ENCODE measurements around the gene THRB.

THRB gene

DNA sequence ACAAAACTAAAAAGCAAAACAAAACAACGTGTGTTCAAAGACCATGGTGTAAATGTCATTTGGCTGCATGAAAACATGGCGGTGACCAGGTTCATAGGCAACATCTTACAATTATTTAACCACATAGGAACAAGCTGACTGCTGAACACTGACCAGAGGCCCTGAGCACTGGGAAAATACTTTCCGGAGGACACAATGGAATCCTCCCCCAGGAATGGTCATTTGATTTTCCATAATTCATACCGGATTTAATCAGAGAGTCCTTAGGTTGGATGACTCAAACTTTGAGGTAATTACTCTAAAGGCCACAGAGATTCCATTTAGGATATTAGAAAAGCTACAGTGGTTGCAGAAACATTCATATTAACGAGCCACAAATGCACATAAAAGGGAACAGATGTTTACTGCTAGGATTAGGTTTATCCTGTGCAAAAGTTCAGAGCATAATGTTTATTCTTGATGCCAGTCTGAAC lies 294.8 kb downstream of the THRB start:
- DNase-seq, result no peak

DNA sequence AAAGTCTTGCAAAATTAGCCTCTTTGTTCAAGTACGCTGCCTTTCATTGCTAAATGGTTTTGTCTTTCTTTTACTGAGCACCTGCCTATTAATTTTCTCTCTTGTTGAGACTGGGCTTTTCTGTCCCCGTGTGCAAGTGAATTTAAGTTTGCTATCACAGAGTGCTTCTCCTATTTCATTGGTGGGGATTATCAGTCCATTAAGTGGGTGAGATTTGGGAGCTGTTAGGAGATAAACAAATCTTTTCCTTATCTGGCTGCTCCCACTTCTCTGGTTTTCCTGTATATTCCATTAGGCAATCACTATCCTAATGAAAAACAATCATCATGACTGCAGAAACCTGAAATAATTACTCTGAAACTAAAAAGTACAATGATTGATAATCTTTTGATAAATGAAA lies 295.4 kb downstream of the THRB start:
- DNase-seq, result no peak

DNA sequence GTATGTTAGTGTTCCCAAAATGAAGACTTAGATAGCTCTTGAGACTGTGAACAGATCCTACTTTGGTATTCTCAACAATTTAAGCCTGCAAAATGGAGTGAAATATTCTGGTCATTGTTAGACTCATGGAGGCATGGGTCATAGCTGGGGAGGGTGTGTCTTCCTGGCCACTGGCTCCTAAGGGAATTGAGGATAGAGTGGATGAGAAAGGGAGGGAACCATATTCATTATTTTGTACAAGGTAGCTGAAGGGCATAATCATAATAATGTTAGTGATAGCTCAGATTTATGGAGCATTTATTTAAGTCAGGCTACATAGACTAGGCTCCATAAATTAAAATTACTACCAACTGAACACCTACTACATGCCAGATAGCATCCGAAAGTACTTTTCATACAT lies 295.9 kb downstream of the THRB start:
- DNase-seq, result no peak

DNA sequence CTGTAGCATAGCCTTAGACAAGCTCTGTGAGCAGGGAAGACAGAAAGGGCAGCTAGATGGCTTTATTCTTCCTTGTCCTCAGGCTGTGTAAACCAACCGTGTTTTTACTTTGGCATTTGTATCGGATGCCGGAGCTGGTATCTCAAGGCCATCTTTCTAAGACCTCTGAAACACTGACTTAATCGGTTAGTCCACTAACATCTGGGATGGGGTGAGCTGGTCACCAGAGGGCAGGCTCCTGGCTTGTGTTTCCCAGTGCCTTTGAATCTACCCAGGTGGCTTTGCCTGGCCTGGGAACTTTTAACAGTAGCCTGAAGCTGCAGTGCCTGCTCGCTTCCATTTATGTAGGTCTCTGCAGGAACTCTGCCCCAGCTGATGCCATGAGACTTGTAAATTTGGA lies 296.8 kb downstream of the THRB start:
- DNase-seq, result no peak

DNA sequence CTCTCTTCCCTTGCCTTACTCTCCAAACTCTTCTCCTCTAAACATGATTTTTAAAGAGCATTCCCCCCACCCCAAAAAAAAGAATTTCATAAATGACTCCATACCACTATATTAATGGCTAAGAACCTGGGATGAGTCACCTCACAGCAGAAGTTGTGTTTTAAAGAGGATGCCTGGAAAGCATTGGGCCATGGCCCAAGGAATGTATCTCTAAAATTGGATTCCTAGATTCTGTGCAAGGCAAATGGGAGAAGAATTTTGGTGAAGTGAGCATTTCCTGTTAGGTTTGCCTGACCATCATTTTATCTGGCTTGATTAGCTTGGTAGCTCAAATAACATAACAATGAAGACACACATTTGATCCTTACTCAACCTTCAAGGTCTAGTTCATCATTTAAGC lies 298.1 kb downstream of the THRB start:
- DNase-seq, result no peak

DNA sequence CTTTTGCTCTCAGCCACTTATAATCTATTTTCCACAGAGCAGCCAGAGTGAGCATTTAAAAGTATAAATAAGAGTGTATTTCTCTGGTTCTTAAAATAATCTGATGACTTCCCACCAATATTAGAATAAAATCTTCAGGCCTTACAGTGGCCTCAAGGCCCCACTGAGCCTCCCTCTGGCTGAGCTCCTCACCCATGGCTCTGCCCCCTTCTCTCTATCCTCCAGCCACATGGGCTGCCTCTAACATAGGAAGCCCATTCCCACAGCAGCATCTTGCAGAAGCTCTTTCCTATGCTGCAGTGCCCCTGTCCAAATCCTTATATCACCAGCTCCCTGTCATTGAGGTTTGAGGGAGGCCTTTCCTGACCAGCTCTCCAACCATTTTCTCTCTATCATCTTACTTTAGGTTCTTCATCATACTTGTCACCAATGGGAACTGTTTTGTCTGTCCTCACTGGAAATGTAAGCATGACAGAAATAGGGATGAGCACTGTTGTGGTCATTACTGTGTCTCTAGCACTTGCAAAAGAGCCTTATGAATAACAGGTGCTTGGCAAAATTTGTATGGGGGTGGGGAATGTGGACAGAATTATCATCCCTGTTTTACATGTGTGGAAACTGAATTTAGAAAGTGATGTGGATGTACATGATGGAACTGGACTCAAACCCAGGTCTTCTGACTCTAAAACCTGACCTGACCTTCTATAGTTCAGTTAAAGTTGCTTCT lies 299.0 kb downstream of the THRB start:
- no peak for DNase-seq

DNA sequence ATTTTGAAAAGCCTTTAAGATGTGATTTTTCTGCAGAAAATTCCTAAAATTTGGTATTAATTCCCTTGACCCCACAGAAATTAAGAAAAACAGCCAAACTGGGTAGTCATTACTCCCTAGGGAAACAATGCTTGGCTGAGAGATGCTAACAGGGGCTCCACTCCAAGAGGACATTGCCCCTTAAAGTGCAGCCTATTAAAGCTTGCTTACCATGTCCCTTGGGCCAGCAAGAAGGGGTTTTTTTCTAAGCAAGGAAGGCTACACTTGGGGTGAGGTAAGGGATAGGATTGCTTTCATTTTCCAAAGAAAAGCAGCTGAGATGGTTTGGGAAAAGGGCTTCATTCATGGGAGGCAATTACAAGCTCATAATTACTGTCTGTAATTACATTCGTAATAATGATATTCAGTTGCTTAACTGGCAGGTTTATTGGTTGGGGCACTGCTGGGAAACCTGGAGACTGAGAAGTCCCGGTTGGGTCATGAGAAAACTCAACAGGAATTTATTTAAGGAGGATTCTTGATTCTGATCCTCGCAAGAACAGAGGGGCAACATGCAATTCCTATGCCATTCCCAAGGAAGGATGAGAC lies 302.1 kb downstream of the THRB start:
- DNase-seq, result no peak

DNA sequence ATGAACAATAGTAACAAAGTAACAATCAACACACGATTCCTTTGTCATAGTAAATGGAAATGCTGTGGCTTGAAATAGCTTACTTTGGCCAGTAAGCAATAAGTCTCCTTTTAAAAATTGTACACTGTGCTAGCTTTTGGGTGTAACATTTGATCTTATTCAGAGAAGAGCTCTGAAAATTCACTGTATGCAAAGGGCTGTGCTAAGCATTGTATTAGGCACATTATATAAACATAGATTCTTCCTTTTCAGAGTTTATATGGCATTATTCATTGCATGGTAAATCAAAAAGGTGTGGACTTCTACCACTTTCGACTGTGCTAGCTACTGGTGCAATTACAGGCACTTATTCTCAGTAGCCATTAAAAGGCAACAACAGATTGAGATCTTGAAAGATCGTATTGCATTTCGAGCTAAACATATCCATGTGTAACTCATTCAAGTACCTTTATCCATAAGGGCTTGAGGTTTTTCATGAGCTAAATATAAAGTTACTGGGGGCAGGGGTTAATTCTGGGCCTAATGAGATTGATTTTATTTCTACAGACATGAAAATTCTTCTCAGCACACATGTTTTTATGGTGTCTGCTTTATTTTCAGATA lies 302.7 kb downstream of the THRB start:
- no peak for DNase-seq

DNA sequence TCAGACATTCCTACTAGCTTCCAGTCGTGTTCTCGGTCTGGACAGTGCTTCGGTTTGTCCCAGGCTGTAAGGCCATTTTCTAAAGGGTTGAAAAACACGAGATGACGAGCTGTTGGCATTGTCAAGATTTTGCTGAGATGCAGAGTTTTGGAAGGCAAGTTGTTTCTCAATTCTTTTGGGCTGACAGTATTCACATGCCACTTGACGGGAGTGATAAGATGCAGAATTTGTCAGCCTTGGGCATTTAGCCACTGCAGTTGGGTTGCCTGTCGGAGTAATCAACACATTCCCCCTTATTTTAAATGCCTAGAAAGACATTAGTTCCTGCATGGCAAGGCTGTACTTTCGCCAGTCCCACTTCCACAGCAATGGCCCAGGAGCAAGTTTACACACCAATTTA lies 304.4 kb downstream of the THRB start:
- DNase-seq, result no peak

DNA sequence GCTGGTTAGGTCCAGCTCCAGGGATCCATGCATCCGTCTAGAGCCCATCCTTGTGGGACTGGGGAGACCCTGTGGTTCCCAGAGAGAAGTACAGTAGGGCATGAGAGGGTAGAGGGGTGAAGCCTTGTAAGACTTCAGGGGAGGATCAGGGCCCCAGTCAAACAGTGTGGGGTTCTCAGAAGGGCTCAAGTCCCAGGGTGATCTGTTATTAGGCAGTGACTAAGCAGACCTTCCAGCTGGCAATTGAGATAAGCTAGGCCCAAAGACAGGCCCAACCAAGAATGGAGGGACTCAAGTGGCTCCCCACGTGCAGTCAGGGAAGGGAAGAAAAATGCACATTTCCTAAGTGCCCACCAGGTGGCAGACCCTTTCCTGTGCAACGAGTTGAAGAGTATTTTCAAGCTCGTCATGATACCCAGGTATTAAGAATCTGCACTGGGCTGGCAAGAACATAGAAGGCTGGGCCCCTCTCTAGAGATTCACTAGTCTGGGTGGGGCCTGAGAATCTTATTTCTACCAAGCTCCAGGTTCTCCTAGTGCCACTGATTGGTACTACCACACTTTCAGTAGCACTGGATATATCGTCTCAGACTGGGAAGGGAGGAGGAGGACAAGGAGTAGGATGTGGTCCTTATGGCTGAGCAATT lies 308.8 kb downstream of the THRB start:
- no peak for DNase-seq

DNA sequence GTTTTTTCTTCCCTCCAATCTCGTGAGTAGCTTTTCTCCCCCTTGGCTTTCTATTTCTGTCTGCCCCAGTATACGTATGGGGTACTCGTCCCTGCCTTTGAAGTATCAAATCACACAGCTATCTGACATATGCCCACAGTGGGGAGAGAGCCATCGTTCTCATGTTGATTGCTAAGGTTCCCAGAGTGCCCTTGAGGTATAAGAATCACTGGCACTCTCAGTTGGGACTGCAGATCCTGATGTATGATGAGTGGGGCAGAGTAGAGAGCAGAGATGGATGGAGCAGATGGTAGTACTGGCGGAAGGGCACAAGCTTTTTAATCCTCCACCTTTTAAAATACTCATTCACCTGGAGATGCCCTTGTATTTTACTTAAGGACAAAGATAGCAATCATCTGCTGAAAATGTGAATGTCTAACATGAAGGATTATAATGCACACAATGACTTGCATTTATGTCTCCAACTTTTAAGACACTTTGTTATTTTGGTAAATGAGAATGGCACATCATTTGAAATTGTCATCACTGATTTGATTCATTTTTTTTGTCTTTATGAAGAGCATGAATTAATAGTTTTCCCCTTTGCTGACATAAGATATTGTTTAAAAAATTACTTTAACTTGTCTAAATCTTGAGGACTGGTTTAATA lies 310.0 kb downstream of the THRB start:
- no peak for DNase-seq

DNA sequence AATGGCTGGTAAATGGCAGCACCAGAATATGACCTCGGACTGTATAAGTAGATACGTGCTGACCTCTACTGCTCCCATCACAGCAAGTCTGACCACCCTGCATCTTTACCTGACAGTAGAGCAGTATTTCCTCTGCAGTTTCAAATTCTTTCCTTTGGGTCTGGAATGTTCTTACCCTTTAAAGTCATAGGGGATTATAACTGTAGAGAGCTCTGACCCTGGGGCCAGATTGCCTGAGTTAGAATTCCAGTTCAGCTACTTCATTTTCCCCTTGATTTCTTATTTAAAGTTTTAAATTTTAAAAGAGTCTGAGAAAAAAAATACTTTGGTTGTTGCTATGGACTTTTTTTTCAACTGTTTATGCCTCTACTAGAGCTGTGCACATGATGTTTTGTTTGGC lies 311.9 kb downstream of the THRB start:
- DNase-seq, result no peak

DNA sequence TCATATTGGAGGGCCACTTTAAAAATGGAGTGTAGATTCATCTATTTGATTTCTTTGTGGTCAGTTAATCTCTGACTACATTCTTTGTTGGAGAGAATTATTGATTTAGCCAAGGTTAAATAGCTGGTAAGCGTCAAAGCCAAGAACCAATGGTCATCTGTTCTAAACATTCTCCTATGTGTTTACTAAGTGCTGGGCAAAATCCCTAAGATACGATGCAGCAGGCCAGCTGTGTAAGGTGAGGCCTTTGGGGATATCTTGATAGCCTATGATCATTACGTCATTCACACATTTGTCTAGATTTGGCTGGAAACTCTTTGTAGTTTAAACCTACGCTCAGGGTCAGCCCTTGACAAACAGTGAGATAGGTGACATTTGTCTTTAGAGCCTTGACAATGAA lies 313.4 kb downstream of the THRB start:
- DNase-seq, result no peak

DNA sequence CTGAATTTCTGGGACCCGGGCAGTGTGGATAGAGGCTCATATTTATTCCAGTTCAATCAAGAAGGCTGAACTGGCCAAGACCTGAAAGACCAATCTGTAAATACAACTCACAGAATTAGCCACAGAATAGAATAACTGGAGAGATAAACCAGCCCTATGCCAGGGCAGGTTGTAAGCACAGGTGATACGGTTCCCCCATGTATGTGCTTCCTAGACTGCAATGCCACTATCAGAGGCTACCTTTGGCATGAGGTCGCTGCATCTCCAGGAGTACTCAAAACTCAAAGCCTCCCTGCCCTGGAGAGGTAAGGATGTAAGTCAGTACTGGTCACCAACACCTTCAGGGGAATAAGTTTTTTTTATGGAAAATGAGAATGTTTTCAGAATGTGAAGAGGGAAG lies 314.0 kb downstream of the THRB start:
- no peak for DNase-seq

DNA sequence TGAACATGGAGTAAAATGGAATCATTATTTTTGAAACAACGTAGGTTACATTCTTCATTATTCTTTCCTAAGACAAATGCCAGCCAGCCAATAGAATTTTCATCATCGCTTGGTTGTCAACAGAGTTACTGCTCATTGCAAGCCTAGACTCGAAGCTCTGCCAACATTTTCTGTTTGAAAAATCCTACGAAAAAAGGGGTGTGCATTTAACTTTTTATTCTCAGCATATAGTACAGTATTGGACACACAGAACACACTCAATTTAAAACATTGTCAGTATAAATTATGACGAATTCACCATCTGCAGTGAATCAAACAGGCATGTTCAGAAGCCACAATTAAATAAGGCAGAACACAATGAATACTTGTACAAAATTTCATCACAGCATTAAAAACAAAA lies 317.4 kb downstream of the THRB start:
- no peak for DNase-seq

DNA sequence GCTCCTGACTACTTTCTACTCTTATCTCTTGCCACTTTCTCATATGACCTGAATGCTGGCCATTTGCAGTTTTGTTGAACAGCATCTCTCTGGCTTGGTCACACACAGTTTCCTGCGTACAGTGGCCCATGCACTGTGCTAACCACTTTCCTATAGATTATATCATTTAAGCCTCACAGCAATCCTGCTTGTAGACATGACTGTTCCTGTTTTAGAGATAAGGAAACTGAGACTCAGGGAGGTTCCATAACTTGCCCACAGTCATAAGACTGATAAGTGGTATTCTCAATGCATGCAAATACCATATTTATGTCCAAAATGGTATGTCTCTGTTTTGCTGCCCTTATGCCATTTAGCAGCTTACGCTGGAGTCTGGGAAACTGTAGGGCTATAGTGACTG lies 320.0 kb downstream of the THRB start:
- no peak for DNase-seq

DNA sequence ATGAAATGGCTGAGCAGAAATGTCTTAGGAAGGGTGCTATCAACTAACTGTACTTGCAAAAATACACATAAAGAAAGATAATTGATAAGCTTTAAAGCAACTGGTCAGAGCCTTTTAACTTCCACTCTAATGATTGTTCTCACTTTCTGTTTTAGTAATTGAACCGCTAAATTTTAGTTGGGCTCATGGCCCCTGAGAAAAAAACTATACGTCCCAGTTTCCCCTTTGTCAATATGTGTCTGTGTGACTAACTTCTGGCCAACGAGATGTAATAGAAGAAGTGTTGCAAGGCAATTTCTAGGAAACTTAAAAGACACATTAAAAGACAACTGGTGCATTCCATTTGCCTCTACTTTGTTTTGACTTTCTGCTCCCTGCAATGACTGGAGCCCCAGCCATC lies 325.7 kb downstream of the THRB start:
- DNase-seq, result no peak

DNA sequence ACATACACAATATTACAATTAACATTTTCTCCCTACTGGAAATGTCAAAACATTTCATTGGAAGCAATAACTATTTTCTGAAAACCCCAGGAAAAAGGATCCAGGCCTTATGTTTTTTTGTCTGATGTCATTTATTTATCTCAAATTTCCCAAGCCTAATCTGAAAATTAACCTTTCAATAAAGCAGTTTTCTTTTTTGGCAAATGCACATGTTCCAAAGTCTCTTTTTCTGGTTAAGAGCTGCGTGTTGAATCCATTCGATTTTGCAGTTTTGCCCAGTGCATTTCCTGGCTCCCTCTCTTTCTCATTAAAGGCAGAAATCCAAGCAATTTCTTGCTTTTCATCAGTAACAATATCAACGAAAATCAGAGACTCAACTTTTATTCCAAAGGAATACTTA lies 327.2 kb downstream of the THRB start:
- no peak for DNase-seq

DNA sequence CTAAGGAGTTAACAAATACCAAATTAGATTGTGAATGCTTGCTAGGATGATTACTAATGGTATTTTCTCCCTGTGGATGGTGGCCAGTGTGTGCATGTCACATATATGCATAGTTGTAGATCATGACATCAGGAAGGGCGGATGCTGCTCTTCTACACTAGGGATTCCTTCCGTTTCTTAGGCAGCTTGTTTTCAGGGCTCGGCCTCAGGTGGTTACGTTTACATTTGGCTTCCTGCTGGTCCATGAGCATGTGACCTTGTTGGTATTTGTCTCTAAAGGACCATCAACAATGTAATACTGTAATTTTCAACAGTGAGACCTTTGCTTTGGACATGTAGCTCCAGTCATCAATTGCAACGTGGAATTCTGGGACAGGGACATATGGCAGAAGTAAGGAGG lies 328.1 kb downstream of the THRB start:
- DNase-seq, result no peak

DNA sequence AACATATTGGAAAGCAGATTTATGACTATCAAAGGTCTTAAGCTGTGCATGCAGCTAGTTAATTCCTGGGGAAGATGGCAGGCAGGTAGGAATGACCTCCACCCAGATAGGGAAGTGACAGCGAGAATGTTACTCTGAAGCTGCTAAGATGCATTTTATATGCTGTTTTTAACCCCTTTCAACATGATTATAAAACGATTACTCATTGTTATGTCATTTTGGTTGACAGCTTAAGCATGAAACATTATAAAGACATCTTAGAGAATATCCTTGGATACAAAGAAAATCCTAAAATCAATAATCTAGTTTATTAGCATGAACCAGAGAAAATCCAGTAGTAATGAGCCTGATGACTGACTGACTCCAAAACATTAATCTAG lies 329.1 kb downstream of the THRB start:
- no peak for DNase-seq

DNA sequence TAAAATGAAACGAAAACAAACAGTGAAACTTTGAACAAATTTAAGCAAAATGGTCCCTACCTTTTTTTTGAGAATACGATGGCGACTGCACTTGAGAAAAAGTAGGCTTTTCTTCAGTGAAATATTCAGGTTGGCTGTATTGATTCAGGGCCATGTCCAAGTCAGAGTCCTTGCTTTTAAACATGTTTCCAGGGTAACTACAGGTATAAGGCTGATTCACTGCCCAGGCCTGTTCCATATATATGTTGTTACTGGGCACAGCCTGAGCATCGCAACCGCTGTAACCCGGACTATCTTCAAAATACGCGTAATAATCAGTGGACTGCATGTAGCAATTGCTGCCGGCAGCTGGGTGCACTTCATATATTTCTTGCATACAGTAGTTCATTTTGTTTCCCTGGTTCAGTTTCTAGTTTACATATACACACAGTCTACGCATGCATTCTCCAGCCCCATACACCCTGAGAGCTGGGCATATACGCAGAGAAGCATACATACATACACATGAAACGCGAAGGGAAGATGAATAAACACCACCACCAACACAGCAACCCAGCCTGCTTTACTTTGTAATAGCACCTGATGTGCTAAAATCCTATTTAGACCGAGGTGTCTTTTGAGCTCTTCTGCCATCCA lies 329.6 kb downstream of the THRB start:
- DNase-seq, result no peak

DNA sequence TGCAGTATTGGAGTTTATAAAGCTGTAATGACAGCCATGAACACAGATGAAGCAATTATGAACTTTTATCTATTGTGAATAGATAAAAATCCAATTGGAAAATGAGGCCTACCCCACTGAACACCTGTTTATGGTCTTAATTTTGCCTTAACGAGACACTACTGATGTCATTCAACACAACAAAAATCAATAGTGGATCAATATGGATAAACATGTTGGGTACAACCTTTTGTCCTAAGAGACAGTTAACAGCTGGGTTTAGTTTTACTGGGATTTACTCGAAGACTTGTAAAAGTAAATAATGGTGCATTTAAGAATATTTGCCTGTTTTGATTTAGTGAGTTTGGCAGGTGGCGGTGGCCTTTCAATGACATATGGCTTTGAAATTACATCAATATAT lies 331.7 kb downstream of the THRB start:
- DNase-seq, result no peak

DNA sequence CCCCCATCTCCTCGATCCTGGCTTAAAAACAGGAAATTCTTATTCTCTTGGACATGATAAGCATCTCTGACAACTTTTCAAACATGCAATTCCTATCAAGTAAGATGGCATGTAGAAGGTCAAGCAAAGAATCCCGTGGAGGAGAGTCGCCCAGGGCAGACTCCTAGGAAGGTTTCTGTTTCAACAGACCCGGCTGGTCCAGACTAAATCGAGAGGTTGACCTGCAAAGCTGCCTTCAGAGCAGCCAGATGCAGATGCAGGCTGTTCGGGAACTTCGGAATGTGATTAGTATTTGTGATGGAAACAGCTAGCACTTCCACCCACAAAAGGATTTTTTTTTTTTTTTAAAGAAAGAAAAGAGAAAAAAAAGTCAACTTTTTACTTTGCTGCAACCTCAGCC lies 332.8 kb downstream of the THRB start:
- no peak for DNase-seq

All from cortex of kidney (tissue), 1 donor.